Activated CD4-positive, alpha-beta T cell treated with anti-CD3 and anti-CD28 coated beads, Interleukin-2, amount 10 ng/mL, durations not matched to agents 7 days and 5 days (primary cell): Measurements from ENCODE around the gene FCGR1A. TPM values are rescaled to one million over a fixed set of nuclear protein-coding genes. Genes with fewer than 3 reads are reported as not detected.
"Not testable (repeated sequence)": the region's sequence is repeated elsewhere in the genome, so short reads cannot be mapped to it uniquely, and the experiment has no call there.

Source experiments
- CTCF ChIA-PET: fragments of 350-600 bp; sonication (Branson Sonifier 250); formaldehyde crosslinking; loops from one replicate; lab custom pipeline; 2021; ENCODE audit warnings: antibody characterized with exemption; lab: Charles Lee
- POLR2A ChIA-PET: fragments of 350-600 bp; sonication (Branson Sonifier 250); formaldehyde crosslinking; loops from one replicate; lab custom pipeline; 2021; ENCODE audit warnings: antibody characterized with exemption; lab: Charles Lee
- DNase-seq: peaks from one replicate; pipeline ENCODE4 v3.0.0-alpha.2; 2020
- H3K27ac Mint-ChIP-seq: one replicate; pipeline ENCODE4 v1.8.0; 2021; ENCODE audit warnings: mild to moderate bottlenecking, moderate library complexity, mixed read lengths
- H3K27me3 Mint-ChIP-seq: one replicate; pipeline ENCODE4 v1.8.0; 2021; ENCODE audit warnings: mixed read lengths
- H3K36me3 Mint-ChIP-seq: one replicate; pipeline ENCODE4 v1.8.0; 2021; ENCODE audit warnings: low read depth, mixed read lengths
- H3K4me1 Mint-ChIP-seq: one replicate; pipeline ENCODE4 v1.8.0; 2021; ENCODE audit warnings: mixed read lengths
- H3K4me3 Mint-ChIP-seq: one replicate; pipeline ENCODE4 v1.8.0; 2021; ENCODE audit warnings: mild to moderate bottlenecking, moderate library complexity, mixed read lengths
- H3K9me3 Mint-ChIP-seq: one replicate; pipeline ENCODE4 v1.8.0; 2021; ENCODE audit warnings: mixed read lengths
- total RNA-seq, 2 experiments: library from RNA; stranded (reverse); gene quantifications; one replicate each; pipeline ENCODE4 v1.2.3, GENCODE V29; 2021

Gene FCGR1A
- total RNA-seq, 2 experiments from 2014 or later = not detected

DNA sequence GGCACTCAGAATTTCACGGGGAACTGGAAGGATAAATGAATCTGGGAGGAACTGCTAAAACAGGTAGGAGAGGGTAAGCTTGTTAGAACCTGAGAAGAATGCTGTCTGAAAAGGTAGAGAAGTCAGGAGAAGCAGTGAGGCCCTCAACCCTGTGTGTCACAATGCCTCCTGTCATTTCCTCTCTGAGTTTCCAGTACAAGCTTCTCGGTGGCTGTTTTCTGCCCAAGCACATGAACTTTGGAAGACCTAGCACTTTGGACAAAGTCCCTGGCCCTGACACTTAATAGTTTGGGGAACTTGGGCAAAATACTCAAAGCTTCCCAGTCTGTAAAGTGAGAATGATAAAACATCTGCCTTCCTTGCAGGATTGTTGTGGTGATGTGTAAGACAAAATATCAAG is 44.1 kb downstream of the FCGR1A start:
- POLR2A ChIA-PET, H3K9me3 Mint-ChIP-seq, H3K27ac Mint-ChIP-seq, H3K4me1 Mint-ChIP-seq, H3K4me3 Mint-ChIP-seq, H3K27me3 Mint-ChIP-seq, DNase-seq, H3K36me3 Mint-ChIP-seq, CTCF ChIA-PET: not testable (repeated sequence)

DNA sequence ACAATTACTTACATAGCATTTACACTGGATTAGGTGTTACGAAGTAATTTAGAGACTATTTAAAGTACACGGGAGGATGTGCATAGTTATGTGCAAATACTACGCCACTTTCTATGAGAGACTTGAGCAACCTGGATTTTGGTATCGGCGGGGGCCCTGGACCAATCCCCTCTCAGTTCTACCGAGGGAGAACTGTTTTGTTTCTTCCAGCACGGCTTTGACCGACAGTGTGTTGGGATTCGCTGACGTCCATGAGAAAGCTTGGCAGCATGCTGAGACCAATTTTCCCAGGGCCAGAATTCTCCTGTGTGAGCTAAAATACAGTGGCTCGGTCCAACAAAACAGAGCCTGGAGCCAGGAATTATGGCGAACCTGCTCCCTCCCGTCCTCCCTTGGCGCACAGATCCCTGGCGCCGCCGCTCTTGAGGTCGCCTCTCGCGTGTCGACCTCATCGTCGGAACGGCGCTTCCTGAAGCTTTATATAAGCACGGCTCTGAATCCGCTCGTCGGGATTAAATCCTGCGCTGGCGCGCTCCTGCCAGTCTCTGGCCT is 49.3 kb downstream of the FCGR1A start:
- H3K27me3 Mint-ChIP-seq, H3K4me3 Mint-ChIP-seq, H3K4me1 Mint-ChIP-seq, H3K27ac Mint-ChIP-seq, H3K36me3 Mint-ChIP-seq, H3K9me3 Mint-ChIP-seq, CTCF ChIA-PET, POLR2A ChIA-PET, DNase-seq: not testable (repeated sequence)

DNA sequence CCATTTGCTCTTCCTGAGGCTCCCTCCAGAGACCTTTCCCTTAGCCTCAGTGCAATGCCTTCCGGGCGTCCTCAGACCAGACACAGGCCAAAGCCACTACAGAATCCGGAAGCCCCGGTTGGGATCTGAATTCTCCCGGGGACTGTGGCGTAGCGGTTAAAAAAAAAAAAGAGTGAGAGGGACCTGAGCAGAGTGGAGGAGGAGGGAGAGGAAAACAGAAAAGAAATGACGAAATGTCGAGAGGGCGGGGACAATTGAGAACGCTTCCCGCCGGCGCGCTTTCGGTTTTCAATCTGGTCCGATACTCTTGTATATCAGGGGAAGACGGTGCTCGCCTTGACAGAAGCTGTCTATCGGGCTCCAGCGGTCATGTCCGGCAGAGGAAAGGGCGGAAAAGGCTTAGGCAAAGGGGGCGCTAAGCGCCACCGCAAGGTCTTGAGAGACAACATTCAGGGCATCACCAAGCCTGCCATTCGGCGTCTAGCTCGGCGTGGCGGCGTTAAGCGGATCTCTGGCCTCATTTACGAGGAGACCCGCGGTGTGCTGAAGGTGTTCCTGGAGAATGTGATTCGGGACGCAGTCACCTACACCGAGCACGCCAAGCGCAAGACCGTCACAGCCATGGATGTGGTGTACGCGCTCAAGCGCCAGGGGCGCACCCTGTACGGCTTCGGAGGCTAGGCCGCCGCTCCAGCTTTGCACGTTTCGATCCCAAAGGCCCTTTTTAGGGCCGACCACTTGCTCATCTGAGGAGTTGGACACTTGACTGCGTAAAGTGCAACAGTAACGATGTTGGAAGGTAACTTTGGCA is 50.0 kb downstream of the FCGR1A start:
- POLR2A ChIA-PET, CTCF ChIA-PET, H3K9me3 Mint-ChIP-seq, DNase-seq, H3K4me3 Mint-ChIP-seq, H3K36me3 Mint-ChIP-seq, H3K27me3 Mint-ChIP-seq, H3K27ac Mint-ChIP-seq, H3K4me1 Mint-ChIP-seq: not testable (repeated sequence)

DNA sequence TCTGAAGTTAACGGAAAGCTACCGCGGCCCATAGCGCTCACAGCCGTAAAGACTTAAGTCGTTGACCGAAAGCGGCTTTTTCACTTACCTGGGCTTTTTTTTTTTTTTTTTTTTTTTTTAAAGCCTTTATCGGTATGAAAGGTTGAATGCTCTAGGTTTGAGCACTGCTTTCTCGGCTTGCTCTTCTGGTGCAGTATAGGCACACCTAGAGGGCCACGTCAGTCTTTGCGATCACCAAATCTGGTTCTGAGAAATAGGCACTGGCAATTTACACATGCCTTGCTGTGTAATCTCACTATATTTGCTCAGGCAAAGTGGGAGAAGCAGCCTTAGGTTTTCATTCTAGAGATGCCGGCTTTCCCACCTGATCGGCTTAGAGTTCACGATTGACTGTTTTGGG is 50.6 kb downstream of the FCGR1A start:
- H3K9me3 Mint-ChIP-seq, DNase-seq, H3K36me3 Mint-ChIP-seq, H3K4me3 Mint-ChIP-seq, H3K27me3 Mint-ChIP-seq, H3K27ac Mint-ChIP-seq, H3K4me1 Mint-ChIP-seq, POLR2A ChIA-PET, CTCF ChIA-PET: not testable (repeated sequence)

DNA sequence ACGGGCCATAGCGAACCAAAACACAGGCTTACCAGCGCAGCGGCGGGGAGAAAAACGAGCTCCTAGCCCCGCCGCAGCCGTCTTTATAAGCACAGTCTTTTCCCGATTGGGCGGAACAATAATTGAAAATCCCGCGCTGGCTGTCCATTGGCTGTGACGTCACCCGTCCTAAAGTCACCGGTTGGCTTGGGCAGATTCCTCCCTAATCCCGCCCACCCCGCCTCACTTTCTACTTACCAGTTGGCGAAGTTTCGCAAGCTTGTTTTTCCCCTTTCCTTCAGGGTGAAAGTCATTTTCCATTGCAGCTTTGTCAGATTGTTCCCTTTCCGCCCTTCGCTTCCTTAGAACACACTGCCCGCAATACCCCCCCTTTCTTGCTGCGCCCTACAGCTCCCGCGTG is 58.7 kb downstream of the FCGR1A start:
- Mint-ChIP-seq H3K36me3 (peaks cover 20% of the 10 kb centered on the region), H3K4me1 (peaks cover 19% of the 10 kb centered on the region)
- H3K9me3 Mint-ChIP-seq, CTCF ChIA-PET, DNase-seq, H3K27me3 Mint-ChIP-seq, H3K4me3 Mint-ChIP-seq, POLR2A ChIA-PET, H3K27ac Mint-ChIP-seq: not testable (repeated sequence)

Other genes with a start within 250 kb of the FCGR1A start
- gene PPIAL4C, start 198.8 kb upstream of the FCGR1A start, total RNA-seq = 1 to 10 TPM in 1 of 2 experiments, not detected in 1; 2.0 TPM
- gene BOLA1, start 116.9 kb downstream of the FCGR1A start, total RNA-seq = 10 to 100 TPM; 20.3 to 20.6 TPM
- 1 to 10 TPM; 7.5 to 7.7 TPM for gene SV2A, start 135.2 kb downstream of the FCGR1A start, total RNA-seq
- gene SF3B4, start 145.1 kb downstream of the FCGR1A start, total RNA-seq = 100 to 1,000 TPM in 1 of 2 experiments, 10 to 100 TPM in 1; 90.2 to 101 TPM
- gene MTMR11, start 154.2 kb downstream of the FCGR1A start, total RNA-seq = 1 to 10 TPM; 2.1 to 2.8 TPM
- gene OTUD7B, start 228.0 kb downstream of the FCGR1A start, total RNA-seq = 10 to 100 TPM in 1 of 2 experiments, 1 to 10 TPM in 1; 9.9 to 10.6 TPM